Activated naive CD8-positive, alpha-beta T cell treated with anti-CD3 and anti-CD28 coated beads for 36 hours (primary cell): Measurements from ENCODE around the gene NRDE2. TPM values are rescaled to one million over a fixed set of nuclear protein-coding genes. Genes with fewer than 3 reads are reported as not detected.
A peak's percentile ranks its signal among the peaks of the same experiment; 100 is the strongest.

Source experiments
- DNase-seq: peaks from one replicate; pipeline ENCODE4 v3.0.0; 2021
- H3K27ac Mint-ChIP-seq: one replicate; pipeline ENCODE4 v1.8.0; 2022; ENCODE audit warnings: mild to moderate bottlenecking, moderate library complexity, mixed read lengths
- H3K27me3 Mint-ChIP-seq: one replicate; pipeline ENCODE4 v1.8.0; 2022; ENCODE audit warnings: mild to moderate bottlenecking, mixed read lengths
- H3K36me3 Mint-ChIP-seq: one replicate; pipeline ENCODE4 v1.8.0; 2021; ENCODE audit warnings: mild to moderate bottlenecking, mixed read lengths
- H3K4me1 Mint-ChIP-seq: one replicate; pipeline ENCODE4 v1.8.0; 2021; ENCODE audit warnings: mixed read lengths
- H3K4me3 Mint-ChIP-seq: one replicate; pipeline ENCODE4 v1.8.0; 2022; ENCODE audit warnings: mild to moderate bottlenecking, moderate library complexity, mixed read lengths
- H3K9me3 Mint-ChIP-seq: one replicate; pipeline ENCODE4 v1.8.0; 2022; ENCODE audit warnings: mixed read lengths
- total RNA-seq, 2 experiments: library from RNA; stranded (reverse); gene quantifications; one replicate each; pipeline ENCODE4 v1.2.3, GENCODE V29; 2021

The NRDE2 gene
- total RNA-seq, 2 experiments from 2014 or later, result 23.2 to 25.4 TPM

DNA sequence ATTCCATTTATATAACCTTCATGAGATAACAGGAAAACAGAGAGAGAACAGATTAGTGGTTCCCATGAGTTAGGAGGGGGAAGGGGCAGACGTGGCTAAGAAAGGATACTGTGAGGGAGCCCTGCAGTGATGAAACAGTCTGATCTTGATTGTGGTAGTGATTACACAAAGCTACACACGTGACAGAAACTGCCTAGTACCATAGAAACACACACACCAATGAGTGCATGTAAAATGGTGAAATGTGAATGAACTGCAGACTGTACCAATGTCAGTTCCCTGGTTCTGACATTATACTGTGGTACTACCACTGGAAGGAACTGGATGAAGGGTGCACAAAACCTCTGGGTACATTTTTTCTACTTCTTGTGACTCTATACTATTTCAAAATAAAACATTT, 36.9 kb downstream of the NRDE2 start:
- H3K4me3 Mint-ChIP-seq, result no peak overlapping the region
- no peaks in the 10 kb centered on the region for H3K4me1 Mint-ChIP-seq
- DNase-seq, result no peak
- H3K36me3 Mint-ChIP-seq, result peaks cover 15% of the 10 kb centered on the region
- H3K9me3 Mint-ChIP-seq, result no peaks in the 10 kb centered on the region
- H3K27ac Mint-ChIP-seq, result no peak overlapping the region
- no peaks in the 10 kb centered on the region for H3K27me3 Mint-ChIP-seq

DNA sequence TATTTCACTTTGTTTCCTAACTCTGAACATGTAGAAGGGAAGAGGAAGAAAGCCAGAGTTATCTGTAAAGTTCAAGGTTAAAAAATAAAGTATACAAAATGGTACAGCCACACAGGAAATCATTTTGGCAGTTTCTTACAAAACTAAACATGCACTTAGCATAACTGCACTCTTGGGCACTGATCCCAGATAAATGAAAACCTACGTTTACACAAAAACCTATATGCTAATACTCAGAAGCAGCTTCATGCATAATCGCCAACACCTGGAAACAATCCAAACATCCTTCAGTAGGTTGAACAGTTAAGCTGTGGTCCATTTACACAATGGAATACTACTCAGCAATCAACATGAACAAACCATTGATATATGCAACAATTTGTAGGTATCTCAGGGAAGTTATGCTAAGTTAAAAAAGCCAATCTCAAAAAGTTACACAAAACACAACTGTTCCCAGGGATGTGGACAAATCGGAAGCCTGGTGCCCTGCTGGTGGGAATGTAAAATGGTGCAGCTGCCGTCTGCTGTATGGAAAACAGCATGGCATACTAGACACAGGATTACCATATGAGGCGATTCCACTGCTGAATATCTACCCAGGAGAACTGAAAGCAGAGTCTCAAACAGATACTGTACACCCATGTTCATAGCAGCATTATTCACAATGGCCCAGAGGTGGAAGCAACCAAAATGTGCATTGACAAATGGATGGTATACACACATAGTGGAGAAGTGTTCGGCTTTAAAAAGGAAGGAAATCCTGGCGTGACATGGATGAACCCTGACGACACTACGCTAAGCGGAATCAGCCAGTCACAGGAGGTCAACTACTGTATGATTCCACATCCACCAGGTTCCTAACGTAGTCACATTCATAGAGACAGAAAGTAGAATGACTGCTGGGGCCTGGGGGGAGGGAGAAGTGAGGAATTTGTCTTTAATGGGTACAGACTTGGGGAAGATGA, 37.7 kb downstream of the NRDE2 start:
- Mint-ChIP-seq H3K27me3 (no peaks in the 10 kb centered on the region), H3K4me3 (no peak overlapping the region), H3K27ac (no peak overlapping the region), H3K36me3 (peaks cover 15% of the 10 kb centered on the region), H3K9me3 (no peaks in the 10 kb centered on the region), H3K4me1 (no peaks in the 10 kb centered on the region)
- DNase-seq, result no peak

DNA sequence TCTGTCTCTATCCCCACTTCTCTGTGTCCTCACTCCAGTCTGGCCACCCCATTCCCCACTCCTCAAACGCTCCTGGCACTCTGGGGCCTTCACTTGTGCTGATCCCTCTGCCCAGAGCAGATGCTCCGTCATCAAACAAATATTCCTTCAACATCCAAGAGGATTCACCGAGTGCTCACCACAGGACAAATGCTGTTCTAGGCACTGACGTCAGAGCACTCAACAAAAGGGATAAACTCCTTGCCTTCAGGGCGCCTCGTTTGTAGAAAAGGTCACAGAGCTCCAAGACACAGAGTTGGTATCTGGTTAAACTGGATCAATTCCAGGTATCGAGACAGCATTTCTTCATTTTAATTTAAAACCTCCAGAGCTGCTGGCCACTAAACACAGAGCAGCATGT, 40.0 kb downstream of the NRDE2 start:
- Mint-ChIP-seq H3K36me3 (peaks cover 15% of the 10 kb centered on the region), H3K27ac (no peak overlapping the region)

DNA sequence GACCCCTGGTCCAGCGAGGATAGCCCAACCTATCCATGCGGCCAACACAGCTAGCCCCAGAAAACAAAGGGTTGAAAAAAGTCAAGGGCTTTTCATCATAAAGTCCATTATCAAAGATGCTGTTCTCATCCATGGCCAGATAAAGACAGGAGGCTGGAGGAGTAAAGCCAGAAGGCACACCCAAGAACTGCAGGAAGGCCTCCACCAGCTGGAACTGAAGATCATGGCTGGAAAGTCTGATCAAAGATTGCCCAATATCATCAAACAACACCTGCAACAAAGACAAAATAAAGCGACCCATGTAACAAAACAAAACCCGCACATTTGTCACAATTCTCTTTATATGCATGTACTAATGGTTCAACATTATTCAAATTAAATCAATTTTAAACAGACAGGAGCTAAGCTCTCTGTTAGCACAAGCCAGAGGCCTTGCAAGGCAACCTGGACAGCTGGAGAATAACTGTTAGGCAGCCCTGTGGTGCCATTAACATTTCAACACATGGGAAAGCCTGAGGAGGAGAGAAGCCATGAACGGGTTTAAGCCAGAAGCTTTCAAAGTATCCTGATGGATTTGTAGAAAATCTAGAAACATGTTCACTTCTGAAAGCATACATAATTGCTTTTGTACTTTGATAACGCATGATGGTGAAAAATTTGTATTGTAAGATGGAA, 41.3 kb downstream of the NRDE2 start:
- no peak for DNase-seq
- Mint-ChIP-seq H3K27ac (no peak overlapping the region), H3K4me1 (no peaks in the 10 kb centered on the region), H3K36me3 (peaks cover 9% of the 10 kb centered on the region), H3K27me3 (no peaks in the 10 kb centered on the region), H3K4me3 (no peak overlapping the region), H3K9me3 (no peaks in the 10 kb centered on the region)

More for the DNA sequence above, 40.0 kb downstream of the NRDE2 start:
- Mint-ChIP-seq H3K27me3 (no peaks in the 10 kb centered on the region), H3K4me3 (no peak overlapping the region), H3K4me1 (no peaks in the 10 kb centered on the region), H3K9me3 (no peaks in the 10 kb centered on the region)
- DNase-seq, result no peak

DNA sequence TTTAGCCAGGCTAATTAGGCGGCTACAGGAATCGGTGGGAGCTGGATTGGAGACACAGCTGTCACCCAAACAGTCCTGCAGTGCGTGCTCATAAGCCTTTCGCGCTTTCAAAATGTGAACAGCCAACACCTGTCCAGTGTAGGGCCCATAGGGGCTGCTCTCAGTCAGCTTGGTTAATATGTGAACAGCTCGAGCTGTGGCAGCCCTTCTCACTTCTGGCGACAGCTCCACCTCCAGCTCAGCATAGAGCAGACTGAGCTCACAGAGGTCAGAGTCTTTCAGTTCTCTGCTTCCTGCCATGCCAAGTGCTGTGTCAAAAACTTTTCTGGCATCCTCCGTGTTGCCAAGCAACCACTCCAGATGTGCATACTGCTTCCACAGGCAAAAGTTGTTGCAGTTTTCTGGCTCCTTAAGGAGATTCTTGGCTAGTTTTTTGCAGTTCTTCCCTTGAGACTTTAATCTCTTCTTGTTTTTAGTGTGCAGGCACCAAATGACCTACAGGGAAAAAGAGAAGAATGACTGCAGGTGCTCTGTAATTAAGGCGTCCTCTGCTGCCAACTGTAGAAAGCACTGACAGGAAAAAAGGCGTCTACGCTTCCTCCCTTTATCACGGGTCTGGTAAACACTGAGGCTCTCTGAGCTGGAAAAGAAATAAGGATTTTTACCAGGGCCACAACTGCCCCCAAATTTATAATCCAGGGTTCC, 42.9 kb downstream of the NRDE2 start:
- Mint-ChIP-seq H3K9me3 (no peaks in the 10 kb centered on the region), H3K27ac (no peak overlapping the region), H3K4me3 (no peak overlapping the region), H3K36me3 (peaks cover 5% of the 10 kb centered on the region), H3K27me3 (no peaks in the 10 kb centered on the region), H3K4me1 (no peaks in the 10 kb centered on the region)
- DNase-seq, result no peak

DNA sequence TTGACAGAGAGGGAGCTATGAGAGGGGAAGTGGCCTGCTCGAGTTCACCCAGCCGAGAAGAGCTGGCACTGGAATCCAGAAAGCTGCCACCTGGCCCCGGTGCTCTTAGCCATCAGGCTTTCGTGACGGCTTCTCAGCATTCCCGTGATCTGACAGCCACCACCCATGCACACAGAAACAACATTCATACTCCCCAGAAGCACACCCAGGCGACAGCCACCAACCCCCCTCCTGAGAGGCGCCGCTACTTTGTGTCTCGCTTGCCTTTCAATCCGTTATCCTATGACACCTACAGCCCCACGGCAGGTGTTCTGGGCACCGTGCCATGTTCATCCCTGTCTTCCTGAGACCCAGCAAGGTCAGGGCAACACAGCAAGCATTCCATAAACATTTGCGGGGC, 44.0 kb downstream of the NRDE2 start:
- Mint-ChIP-seq H3K27me3 (no peaks in the 10 kb centered on the region), H3K4me1 (no peaks in the 10 kb centered on the region), H3K27ac (no peak overlapping the region), H3K4me3 (no peak overlapping the region), H3K9me3 (no peaks in the 10 kb centered on the region), H3K36me3 (peaks cover 5% of the 10 kb centered on the region)
- no peak for DNase-seq

DNA sequence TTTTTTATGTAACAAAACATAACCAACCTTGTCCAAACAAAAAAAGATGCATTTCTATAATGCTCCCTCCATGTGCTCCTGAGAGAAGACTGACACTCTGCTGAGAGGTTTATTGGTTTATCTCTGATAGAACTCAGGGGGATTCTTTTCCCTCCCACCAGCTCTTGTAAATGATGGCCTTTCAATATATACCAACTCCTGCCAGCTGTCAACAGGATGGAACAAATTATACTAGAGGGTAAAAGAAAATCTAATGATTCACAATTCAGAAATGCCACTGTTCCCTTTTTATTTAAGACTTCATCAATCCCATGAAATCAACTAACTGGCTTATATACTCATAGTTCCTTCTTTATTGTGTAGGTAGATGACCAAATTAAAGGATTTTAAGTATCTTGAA, 50.0 kb downstream of the NRDE2 start:
- no peaks in the 10 kb centered on the region for H3K4me1 Mint-ChIP-seq
- no peak overlapping the region for H3K4me3 Mint-ChIP-seq
- peaks cover 3% of the 10 kb centered on the region for H3K36me3 Mint-ChIP-seq
- no peaks in the 10 kb centered on the region for H3K9me3 Mint-ChIP-seq
- DNase-seq, result no peak
- no peak overlapping the region for H3K27ac Mint-ChIP-seq
- H3K27me3 Mint-ChIP-seq, result no peaks in the 10 kb centered on the region

DNA sequence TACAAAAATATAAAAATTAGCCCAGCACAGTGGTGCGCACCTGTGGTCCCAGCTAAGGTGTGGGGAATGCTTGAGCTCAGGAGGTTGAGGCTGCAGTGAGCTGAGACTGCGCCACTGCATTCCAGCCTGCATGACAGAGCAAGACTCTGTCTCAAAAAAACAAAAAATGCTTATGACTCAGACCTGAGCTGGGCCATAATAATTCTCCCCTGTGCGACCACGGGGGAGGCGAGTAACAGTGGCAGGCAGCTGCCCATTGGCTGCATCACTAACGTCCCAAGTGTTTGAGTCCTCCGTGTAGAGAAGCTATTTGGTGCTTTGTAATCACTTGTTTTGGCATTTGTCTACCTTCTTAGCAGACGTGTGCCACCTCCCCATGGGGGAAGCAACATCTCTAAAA, 50.5 kb downstream of the NRDE2 start:
- H3K27me3 Mint-ChIP-seq, result no peaks in the 10 kb centered on the region

DNA sequence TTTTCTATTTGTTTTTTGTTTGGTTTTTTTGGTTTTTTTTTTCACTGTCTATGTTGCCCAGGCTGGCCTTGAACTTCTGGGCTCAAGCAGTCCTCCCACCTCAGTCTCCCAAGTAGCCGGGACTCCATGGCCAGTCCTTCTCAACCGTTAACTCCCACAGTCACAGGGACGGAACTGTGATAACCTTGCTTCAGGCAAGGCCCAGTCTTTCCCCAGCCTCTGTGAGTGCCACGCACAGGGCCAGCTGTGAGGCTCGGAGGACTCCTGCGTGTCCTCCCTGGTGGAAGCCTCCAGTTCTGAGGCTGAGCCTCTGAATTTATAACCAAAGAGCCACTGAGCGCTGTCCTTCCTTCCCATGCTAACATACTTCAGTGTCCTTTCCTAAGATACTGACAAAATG, 51.6 kb downstream of the NRDE2 start:
- no peak for DNase-seq
- no peaks in the 10 kb centered on the region for H3K9me3 Mint-ChIP-seq
- no peaks in the 10 kb centered on the region for H3K27me3 Mint-ChIP-seq
- peaks cover 10% of the 10 kb centered on the region for H3K4me1 Mint-ChIP-seq
- peaks cover 4% of the 10 kb centered on the region for H3K36me3 Mint-ChIP-seq
- H3K27ac Mint-ChIP-seq, result no peak overlapping the region
- H3K4me3 Mint-ChIP-seq, result no peak overlapping the region

More for the DNA sequence above, 50.5 kb downstream of the NRDE2 start:
- Mint-ChIP-seq H3K36me3 (peaks cover 3% of the 10 kb centered on the region), H3K9me3 (no peaks in the 10 kb centered on the region), H3K4me3 (no peak overlapping the region), H3K4me1 (peaks cover 5% of the 10 kb centered on the region), H3K27ac (no peak overlapping the region)
- DNase-seq, result no peak

DNA sequence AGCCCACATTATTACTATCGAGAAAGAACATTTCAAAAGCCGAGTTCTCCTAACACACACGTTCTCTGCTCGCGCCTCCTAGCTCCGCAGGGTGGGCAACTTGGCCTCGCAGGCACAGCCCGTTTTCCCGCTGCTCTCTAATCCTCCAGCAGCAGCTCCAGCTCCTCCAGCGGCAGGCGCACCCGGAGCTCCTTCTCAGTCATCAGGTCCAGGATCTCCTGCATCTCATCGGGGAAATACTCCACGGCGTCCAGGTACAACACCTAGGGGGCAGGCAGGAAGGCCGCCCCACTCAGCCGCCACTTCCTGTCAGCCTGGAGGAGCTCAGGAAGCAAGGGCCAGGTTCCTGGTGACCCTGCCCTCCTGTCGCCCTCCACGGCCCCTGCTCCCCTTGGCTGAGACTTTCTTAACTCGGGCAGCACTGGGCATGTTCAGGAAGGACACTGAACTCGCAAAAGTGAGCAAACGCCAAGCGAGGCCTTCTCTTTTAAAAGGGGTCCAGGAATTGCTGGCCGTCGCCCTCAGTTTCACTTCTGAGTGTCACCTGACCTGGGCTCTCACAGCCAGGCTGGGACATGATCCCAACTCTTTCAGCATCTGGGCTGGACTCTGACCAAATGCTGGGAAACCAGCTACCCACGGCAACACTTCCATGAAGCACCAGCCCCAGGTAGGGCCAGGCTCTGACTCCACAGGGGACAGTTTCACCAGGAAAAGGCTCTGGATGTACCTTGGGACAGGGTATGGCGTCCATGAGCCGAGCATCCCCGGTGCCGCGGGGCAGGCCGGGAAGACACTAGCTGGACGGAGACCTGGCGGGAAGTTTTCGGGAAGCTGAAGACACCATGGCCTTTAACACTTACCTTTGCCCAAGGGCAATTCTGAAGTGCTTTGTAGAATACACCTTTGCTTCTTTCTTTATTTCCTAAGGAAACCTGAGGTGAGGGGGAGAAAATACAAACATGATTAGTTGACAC, 53.3 kb downstream of the NRDE2 start:
- H3K4me3 Mint-ChIP-seq, result no peak overlapping the region
- H3K9me3 Mint-ChIP-seq, result no peaks in the 10 kb centered on the region
- H3K27me3 Mint-ChIP-seq, result no peaks in the 10 kb centered on the region
- H3K4me1 Mint-ChIP-seq, result peaks cover 21% of the 10 kb centered on the region
- H3K27ac Mint-ChIP-seq, result peak overlapping the region; percentile 38
- no peak for DNase-seq
- H3K36me3 Mint-ChIP-seq, result peaks cover 12% of the 10 kb centered on the region

DNA sequence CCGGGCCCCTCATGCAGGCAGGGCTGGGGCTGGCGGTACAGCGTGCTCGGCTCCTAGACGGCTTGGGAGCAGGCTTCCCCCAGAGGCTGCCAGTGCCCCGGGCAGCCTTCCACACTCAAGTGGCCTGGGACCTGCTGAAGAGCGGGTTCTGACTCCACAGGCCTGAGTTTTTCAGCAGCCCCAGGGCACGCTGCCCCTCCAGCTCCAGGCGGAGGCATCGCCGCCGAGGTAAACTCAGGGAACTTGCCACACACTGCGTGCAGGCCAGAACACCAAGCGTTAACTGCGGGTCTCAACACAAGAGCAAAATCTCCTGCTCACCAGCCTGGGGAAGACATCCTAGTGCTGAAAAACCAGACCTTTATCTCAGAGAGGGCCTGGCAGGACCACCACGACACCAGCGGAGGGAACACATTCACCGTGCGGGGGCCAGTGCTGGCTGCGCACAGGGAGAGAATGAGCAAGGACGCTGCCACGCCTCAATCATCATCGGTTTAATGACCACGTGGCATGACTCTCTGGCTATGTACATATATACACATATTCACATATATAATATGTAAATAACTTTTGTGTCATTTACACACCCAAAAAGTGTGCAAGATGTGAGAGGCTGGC, 54.1 kb downstream of the NRDE2 start:
- H3K27ac Mint-ChIP-seq, result no peak overlapping the region
- peaks cover 14% of the 10 kb centered on the region for H3K36me3 Mint-ChIP-seq
- DNase-seq, result no peak

DNA sequence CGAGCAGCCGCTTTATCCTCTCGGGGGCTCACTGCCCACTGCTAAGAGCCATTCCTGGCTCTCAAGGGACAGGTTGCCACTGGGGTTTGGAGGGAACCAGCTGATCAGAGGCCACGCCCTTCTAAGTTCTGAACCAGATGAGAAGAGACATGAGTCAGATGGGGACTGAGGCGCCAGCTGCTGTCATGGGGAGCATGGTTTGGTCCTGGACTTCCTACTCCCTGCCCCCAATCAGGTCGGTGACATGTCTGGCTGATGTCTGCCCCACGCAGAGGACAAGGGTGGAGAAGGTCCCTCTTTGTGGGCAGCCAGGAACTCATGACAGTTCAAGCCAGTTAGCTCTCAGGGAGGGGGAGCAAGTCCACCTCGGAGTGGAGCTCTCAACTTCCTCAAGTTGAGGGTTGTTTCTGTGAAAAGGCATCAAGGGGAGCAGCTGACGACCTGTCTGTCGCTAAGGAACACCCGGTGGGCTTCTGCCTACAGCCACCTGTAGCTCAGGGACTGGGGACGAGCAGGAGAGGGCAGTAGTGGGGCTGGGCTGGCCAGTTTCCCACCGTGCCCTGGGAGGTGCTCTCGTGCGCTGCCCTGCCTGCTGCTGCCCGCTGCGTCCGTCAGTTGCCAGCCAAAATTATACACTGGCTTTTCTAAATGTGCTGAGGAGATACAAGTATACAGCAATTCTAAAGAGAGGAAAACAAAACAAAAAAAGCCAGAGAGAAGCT, 54.9 kb downstream of the NRDE2 start:
- peaks cover 14% of the 10 kb centered on the region for H3K36me3 Mint-ChIP-seq
- no peaks in the 10 kb centered on the region for H3K27me3 Mint-ChIP-seq
- H3K27ac Mint-ChIP-seq, result peak overlapping the region; percentile 54
- H3K9me3 Mint-ChIP-seq, result no peaks in the 10 kb centered on the region
- H3K4me3 Mint-ChIP-seq, result no peak overlapping the region
- DNase-seq, result no peak
- H3K4me1 Mint-ChIP-seq, result peaks cover 21% of the 10 kb centered on the region

More for the DNA sequence above, 54.1 kb downstream of the NRDE2 start:
- H3K4me3 Mint-ChIP-seq, result no peak overlapping the region
- H3K27me3 Mint-ChIP-seq, result no peaks in the 10 kb centered on the region
- H3K4me1 Mint-ChIP-seq, result peaks cover 21% of the 10 kb centered on the region
- H3K9me3 Mint-ChIP-seq, result no peaks in the 10 kb centered on the region

DNA sequence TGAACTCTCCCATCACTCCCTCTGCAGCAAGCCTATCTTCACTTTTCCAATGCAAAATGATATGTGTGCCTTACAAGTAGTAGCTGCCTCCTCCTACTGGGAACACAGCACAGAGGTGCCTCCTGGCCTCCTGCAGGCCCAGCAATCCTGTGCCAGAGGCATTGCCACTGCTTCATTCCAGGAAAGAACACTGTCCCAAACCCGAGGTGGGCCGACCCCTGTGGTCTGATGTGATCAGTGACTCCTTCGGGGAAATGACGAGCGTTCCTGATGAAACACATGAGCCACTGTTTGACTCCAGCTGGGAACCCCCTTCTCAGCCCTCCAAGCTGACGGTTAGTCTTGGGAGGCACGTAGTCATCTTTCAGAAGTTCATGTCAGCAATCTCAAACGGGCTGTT, 55.9 kb downstream of the NRDE2 start:
- Mint-ChIP-seq H3K9me3 (no peaks in the 10 kb centered on the region), H3K4me3 (no peak overlapping the region), H3K27me3 (no peaks in the 10 kb centered on the region), H3K27ac (peak overlapping the region; percentile 77), H3K36me3 (peaks cover 14% of the 10 kb centered on the region), H3K4me1 (peaks cover 21% of the 10 kb centered on the region)
- DNase-seq, result no peak
